HepG2 (cell line): ENCODE results near the gene DBNDD2. TPM values are rescaled to one million over a fixed set of nuclear protein-coding genes. Genes with fewer than 3 reads are reported as not detected.
A peak's percentile ranks its signal among the peaks of the same experiment; 100 is the strongest.

ENCODE experiments used
- ADNP ChIP-seq: sonication (generic); formaldehyde crosslinking; IDR thresholded peaks from 2 replicates; pipeline ENCODE4 v1.4.0; 2020; ENCODE audit warnings: missing genetic modification reagents
- FOSL2 ChIP-seq: sonication (generic); formaldehyde crosslinking; IDR thresholded peaks from 2 replicates; pipeline ENCODE4 v1.4.0; 2020; ENCODE audit warnings: missing genetic modification reagents
- HOXA3 ChIP-seq: sonication (generic); formaldehyde crosslinking; IDR thresholded peaks from 2 replicates; pipeline ENCODE4 v1.5.0; 2020; ENCODE audit warnings: missing genetic modification reagents
- HOXD1 ChIP-seq: sonication (generic); formaldehyde crosslinking; IDR thresholded peaks from 2 replicates; pipeline ENCODE4 v1.5.0; 2020; ENCODE audit warnings: missing genetic modification reagents
- IRF2 ChIP-seq: IDR thresholded peaks from 2 replicates; pipeline ENCODE4 v1.6.1; 2018; ENCODE audit warnings: missing genetic modification reagents, missing compliant biosample characterization
- ISL2 ChIP-seq: sonication (generic); formaldehyde crosslinking; IDR thresholded peaks from 2 replicates; pipeline ENCODE4 v1.5.0; 2020; ENCODE audit warnings: missing genetic modification reagents
- KAT2B ChIP-seq: fragments of 150-350 bp; IDR thresholded peaks from 2 replicates; pipeline ENCODE4 v1.6.1; 2014; ENCODE audit warnings: low read depth, low read length, borderline replicate concordance
- KDM6A ChIP-seq: IDR thresholded peaks from 2 replicates; pipeline ENCODE4 v1.6.1; 2016; ENCODE audit warnings: low read depth
- NBN ChIP-seq: fragments of 450-650 bp; conservative IDR thresholded peaks from 2 replicates; pipeline ENCODE4 v1.6.1; 2017
- POLR2G ChIP-seq: fragments of 200-400 bp; formaldehyde crosslinking; IDR thresholded peaks from 2 replicates; pipeline ENCODE4 v1.6.1; 2018; ENCODE audit warnings: mild to moderate bottlenecking, low read depth, low read length, moderate library complexity
- RCOR2 ChIP-seq: IDR thresholded peaks from 2 replicates; pipeline ENCODE4 v1.6.1; 2016; ENCODE audit warnings: missing biosample characterization, missing genetic modification reagents
- SMC3 ChIP-seq: IDR thresholded peaks from 2 replicates; pipeline ENCODE4 v1.6.1; 2011; ENCODE audit warnings: low read length, improper control_type of control experiment
- TBX3 ChIP-seq: fragments of 450-650 bp; IDR thresholded peaks from 2 replicates; pipeline ENCODE4 v1.6.1; 2017; ENCODE audit warnings: antibody characterized with exemption, mild to moderate bottlenecking, inconsistent platforms, borderline replicate concordance
- ZC3H13 ChIP-seq: sonication (generic); formaldehyde crosslinking; IDR thresholded peaks from 2 replicates; pipeline ENCODE4 v1.8.1; 2023; ENCODE audit warnings: mild to moderate bottlenecking, missing genetic modification reagents, moderate library complexity
- ZNF10 ChIP-seq: sonication (generic); formaldehyde crosslinking; IDR thresholded peaks from 2 replicates; pipeline ENCODE4 v1.4.0; 2020; ENCODE audit warnings: mild to moderate bottlenecking, low read depth, missing genetic modification reagents, borderline replicate concordance
- ZNF160 ChIP-seq: sonication (generic); formaldehyde crosslinking; IDR thresholded peaks from 2 replicates; pipeline ENCODE4 v1.8.0; 2022; ENCODE audit warnings: mild to moderate bottlenecking, inconsistent platforms, missing genetic modification reagents
- ZNF263 ChIP-seq: sonication (generic); formaldehyde crosslinking; IDR thresholded peaks from 2 replicates; pipeline ENCODE4 v1.4.0; 2020; ENCODE audit warnings: missing genetic modification reagents
- ZNF383 ChIP-seq: sonication (generic); formaldehyde crosslinking; IDR thresholded peaks from 2 replicates; pipeline ENCODE4 v1.4.0; 2020; ENCODE audit warnings: missing genetic modification reagents, mild to moderate bottlenecking, borderline replicate concordance
- ZNF460 ChIP-seq: sonication (generic); formaldehyde crosslinking; IDR thresholded peaks from 2 replicates; pipeline ENCODE4 v1.5.1; 2020; ENCODE audit warnings: missing genetic modification reagents, mild to moderate bottlenecking, borderline replicate concordance
- ZNF879 ChIP-seq: sonication (generic); formaldehyde crosslinking; IDR thresholded peaks from 2 replicates; pipeline ENCODE4 v1.8.1; 2023; ENCODE audit warnings: missing genetic modification reagents
- polyA plus RNA-seq, 8 experiments: library from polyadenylated mRNA; depleted of rRNA in 3 of 8; stranded (reverse) in 7 of 8; unstranded in 1 of 8; fragments of >200 nt; fragmentation: Illumina TruSeq in 4 of 8; extraction: Trizol in 4 of 8; gene quantifications; 2 replicates each; pipeline versions ENCODE4 v1.2.1 to v1.2.3, GENCODE V29; 2011 to 2016; ENCODE audit warnings: low read depth in 4 of 8, missing spikeins in 1 of 8, mixed read lengths in 1 of 8; ENCODE audit not compliant: insufficient read depth in 1 of 8
- total RNA-seq, 5 experiments: library from RNA; depleted of rRNA; stranded (reverse); fragments of >200 nt; fragmentation: Illumina TruSeq; extraction: Trizol; gene quantifications; 2 replicates each; pipeline ENCODE4 v1.2.3, GENCODE V29; 2016; ENCODE audit warnings: low read depth in 1 of 5
- TF ChIP-seq, protein P1 (sequence below): IDR thresholded peaks from 2 replicates; pipeline ENCODE4 v1.6.1; 2016; ENCODE audit warnings: mild to moderate bottlenecking, missing biosample characterization, missing genetic modification reagents
- TF ChIP-seq, protein P2 (sequence below): IDR thresholded peaks from 2 replicates; pipeline ENCODE4 v1.6.1; 2016; ENCODE audit warnings: control low read depth
- TF ChIP-seq, protein P3 (sequence below): sonication (generic); formaldehyde crosslinking; IDR thresholded peaks from 2 replicates; pipeline ENCODE4 v1.5.0; 2020; ENCODE audit warnings: mild to moderate bottlenecking, missing genetic modification reagents, borderline replicate concordance
- TF ChIP-seq, protein P4 (sequence below): sonication (generic); formaldehyde crosslinking; IDR thresholded peaks from 2 replicates; pipeline ENCODE4 v1.5.0; 2020; ENCODE audit warnings: mild to moderate bottlenecking, missing genetic modification reagents, borderline replicate concordance

Gene DBNDD2
- total and polyA plus RNA-seq, 2 of the 13 experiments (the other 11 are each of a cell fraction or from before 2014, with no cell fraction given): 16.7 to 47.6 TPM

DNA sequence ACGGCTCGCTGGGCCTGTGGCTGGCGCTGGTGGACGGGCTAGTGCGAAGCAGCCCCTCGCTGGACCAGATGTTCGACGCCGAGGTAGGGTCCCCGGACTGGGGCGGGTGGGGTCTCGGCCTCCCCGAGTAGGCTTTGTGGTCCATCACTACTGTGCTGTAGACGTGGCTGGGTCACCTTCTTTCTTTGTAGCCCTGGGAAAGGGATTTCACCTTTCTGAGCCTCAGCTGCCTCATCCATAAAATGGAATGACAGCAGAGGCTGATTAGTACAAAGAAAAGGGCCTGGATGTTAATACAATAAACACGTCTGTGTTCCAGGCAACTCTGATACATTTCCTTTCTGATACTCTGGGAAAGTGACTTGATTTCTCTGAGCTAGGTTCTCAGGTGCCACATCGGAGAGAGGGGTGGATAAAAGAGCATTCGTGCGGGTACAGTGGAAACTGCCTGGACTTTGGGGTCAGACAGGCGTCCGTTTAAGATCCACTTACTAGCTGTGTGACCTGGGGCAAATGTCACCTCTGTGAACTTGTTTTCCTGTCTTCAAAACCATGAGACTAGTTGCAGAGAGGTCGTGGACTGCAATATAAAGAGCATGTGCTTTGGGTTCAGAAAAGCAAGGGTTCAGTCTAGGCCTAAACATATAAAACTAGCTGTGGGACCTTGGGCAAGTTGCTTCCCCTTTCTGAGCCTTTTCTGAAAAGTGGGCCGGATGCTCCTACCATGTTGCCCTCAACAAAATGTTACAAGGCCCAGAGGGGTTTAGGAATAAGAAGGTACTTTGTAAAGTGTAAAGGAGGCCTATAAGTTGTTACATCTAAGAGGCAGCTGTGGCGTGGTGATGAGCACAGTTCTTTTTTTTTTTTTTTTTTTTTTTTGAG is 44.2 kb upstream of the DBNDD2 start (continued):
- TF ChIP-seq, protein P1, sequence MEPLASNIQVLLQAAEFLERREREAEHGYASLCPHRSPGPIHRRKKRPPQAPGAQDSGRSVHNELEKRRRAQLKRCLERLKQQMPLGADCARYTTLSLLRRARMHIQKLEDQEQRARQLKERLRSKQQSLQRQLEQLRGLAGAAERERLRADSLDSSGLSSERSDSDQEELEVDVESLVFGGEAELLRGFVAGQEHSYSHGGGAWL (CRISPR knock-in tag): no peak
- TF ChIP-seq FOSL2 (CRISPR knock-in tag): no peak
- 0 out of 2 replicates have a peak, but pooled peaks have one; percentile 13 for TF ChIP-seq HOXD1 (CRISPR knock-in tag)
- no peak for TF ChIP-seq ZNF263 (CRISPR knock-in tag)
- no peak for TF ChIP-seq POLR2G
- TF ChIP-seq TBX3: no peak
- TF ChIP-seq, protein P2, sequence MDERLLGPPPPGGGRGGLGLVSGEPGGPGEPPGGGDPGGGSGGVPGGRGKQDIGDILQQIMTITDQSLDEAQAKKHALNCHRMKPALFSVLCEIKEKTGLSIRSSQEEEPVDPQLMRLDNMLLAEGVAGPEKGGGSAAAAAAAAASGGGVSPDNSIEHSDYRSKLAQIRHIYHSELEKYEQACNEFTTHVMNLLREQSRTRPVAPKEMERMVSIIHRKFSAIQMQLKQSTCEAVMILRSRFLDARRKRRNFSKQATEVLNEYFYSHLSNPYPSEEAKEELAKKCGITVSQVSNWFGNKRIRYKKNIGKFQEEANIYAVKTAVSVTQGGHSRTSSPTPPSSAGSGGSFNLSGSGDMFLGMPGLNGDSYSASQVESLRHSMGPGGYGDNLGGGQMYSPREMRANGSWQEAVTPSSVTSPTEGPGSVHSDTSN (CRISPR knock-in tag): no peak
- TF ChIP-seq KDM6A: no peak
- 0 out of 2 replicates have a peak, but pooled peaks have one; percentile 13 for TF ChIP-seq ADNP (CRISPR knock-in tag)
- TF ChIP-seq ZNF383 (CRISPR knock-in tag): no peak
- no peak for TF ChIP-seq ZNF10 (CRISPR knock-in tag)
- no peak for TF ChIP-seq KAT2B
- TF ChIP-seq ZNF160: no peak
- TF ChIP-seq, protein P3, sequence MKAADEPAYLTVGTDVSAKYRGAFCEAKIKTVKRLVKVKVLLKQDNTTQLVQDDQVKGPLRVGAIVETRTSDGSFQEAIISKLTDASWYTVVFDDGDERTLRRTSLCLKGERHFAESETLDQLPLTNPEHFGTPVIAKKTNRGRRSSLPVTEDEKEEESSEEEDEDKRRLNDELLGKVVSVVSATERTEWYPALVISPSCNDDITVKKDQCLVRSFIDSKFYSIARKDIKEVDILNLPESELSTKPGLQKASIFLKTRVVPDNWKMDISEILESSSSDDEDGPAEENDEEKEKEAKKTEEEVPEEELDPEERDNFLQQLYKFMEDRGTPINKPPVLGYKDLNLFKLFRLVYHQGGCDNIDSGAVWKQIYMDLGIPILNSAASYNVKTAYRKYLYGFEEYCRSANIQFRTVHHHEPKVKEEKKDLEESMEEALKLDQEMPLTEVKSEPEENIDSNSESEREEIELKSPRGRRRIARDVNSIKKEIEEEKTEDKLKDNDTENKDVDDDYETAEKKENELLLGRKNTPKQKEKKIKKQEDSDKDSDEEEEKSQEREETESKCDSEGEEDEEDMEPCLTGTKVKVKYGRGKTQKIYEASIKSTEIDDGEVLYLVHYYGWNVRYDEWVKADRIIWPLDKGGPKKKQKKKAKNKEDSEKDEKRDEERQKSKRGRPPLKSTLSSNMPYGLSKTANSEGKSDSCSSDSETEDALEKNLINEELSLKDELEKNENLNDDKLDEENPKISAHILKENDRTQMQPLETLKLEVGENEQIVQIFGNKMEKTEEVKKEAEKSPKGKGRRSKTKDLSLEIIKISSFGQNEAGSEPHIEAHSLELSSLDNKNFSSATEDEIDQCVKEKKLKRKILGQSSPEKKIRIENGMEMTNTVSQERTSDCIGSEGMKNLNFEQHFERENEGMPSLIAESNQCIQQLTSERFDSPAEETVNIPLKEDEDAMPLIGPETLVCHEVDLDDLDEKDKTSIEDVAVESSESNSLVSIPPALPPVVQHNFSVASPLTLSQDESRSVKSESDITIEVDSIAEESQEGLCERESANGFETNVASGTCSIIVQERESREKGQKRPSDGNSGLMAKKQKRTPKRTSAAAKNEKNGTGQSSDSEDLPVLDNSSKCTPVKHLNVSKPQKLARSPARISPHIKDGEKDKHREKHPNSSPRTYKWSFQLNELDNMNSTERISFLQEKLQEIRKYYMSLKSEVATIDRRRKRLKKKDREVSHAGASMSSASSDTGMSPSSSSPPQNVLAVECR (CRISPR knock-in tag): no peak; the same call in 1 of the 2 replicates
- TF ChIP-seq ISL2 (CRISPR knock-in tag): no peak
- TF ChIP-seq NBN: no peak
- TF ChIP-seq ZC3H13 (CRISPR knock-in tag): no peak
- no peak for TF ChIP-seq SMC3
- TF ChIP-seq, protein P4, sequence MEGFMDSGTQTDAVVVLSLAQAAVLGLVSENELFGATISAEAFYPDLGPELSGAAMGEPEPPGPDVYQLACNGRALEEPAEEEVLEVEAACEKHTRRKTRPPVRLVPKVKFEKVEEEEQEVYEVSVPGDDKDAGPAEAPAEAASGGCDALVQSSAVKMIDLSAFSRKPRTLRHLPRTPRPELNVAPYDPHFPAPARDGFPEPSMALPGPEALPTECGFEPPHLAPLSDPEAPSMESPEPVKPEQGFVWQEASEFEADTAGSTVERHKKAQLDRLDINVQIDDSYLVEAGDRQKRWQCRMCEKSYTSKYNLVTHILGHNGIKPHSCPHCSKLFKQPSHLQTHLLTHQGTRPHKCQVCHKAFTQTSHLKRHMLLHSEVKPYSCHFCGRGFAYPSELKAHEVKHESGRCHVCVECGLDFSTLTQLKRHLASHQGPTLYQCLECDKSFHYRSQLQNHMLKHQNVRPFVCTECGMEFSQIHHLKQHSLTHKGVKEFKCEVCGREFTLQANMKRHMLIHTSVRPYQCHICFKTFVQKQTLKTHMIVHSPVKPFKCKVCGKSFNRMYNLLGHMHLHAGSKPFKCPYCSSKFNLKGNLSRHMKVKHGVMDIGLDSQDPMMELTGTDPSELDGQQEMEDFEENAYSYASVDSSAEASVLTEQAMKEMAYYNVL (CRISPR knock-in tag): no peak
- 0 out of 2 replicates have a peak, but pooled peaks have one; percentile 21 for TF ChIP-seq ZNF879 (CRISPR knock-in tag)
- no peak for TF ChIP-seq ZNF460 (CRISPR knock-in tag)
- TF ChIP-seq IRF2 (CRISPR knock-in tag): no peak
- TF ChIP-seq HOXA3 (CRISPR knock-in tag): no peak
- TF ChIP-seq RCOR2: no peak
